Type B pancreatic cell (in vitro differentiated cells): ENCODE measurements around the gene XRCC6. TPM values are rescaled to one million over a fixed set of nuclear protein-coding genes. Genes with fewer than 3 reads are reported as not detected.
"Not testable (repeated sequence)": the region's sequence is repeated elsewhere in the genome, so short reads cannot be mapped to it uniquely, and the experiment has no call there.

ENCODE experiments used
- DNase-seq: peaks from one replicate; pipeline ENCODE4 v3.0.0; 2021; ENCODE audit warnings: mixed read lengths; ENCODE audit not compliant: unreplicated experiment; ENCODE audit errors: extremely low spot score
- H3K27ac Mint-ChIP-seq: 2 replicates; pipeline ENCODE4 v1.8.0; 2021; ENCODE audit warnings: mild to moderate bottlenecking, mixed read lengths
- H3K27me3 Mint-ChIP-seq: 2 replicates; pipeline ENCODE4 v1.8.0; 2021; ENCODE audit warnings: mixed read lengths
- H3K36me3 Mint-ChIP-seq: 2 replicates; pipeline ENCODE4 v1.8.0; 2021; ENCODE audit warnings: mixed read lengths
- H3K4me1 Mint-ChIP-seq: one replicate; pipeline ENCODE4 v1.8.0; 2021; ENCODE audit warnings: mixed read lengths; ENCODE audit not compliant: unreplicated experiment
- H3K4me3 Mint-ChIP-seq: 2 replicates; pipeline ENCODE4 v1.8.0; 2021; ENCODE audit warnings: mild to moderate bottlenecking, mixed read lengths
- H3K9me3 Mint-ChIP-seq: 2 replicates; pipeline ENCODE4 v1.8.0; 2021; ENCODE audit warnings: mixed read lengths
- total RNA-seq: library from RNA; stranded (reverse); gene quantifications from 2 replicates; pipeline ENCODE4 v1.2.1, GENCODE V29; 2021; ENCODE audit warnings: low replicate concordance
- TF ChIP-seq, protein P1 (sequence below): fragments of 200-600 bp; sonication (generic); conservative IDR thresholded peaks from 2 replicates; pipeline ENCODE4 v1.5.0; 2021; ENCODE audit warnings: antibody characterized with exemption, mild to moderate bottlenecking

Gene XRCC6
- total RNA-seq, 1 donor from 2014 or later, result 302 TPM

DNA sequence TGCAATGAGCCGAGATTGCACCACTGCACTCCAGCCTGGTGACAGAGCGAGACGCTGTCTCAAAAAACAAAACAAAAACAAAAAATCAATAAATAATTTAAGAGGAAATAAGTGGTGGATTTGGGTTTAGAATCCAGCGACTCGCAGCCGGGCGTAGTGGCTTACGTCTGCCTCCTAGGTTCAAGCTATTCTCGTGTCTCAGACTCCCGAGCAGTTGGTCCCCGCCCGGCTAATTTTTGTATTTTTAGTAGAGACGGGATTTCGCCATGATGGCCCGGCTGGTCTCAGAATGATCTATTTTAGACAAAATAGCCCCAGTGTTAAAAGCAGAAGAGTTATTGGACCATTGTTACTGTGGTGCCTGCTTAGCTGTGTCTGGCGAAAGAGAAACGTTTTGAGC lies 37.8 kb downstream of the XRCC6 start:
- H3K9me3 Mint-ChIP-seq, result no peaks in the 10 kb centered on the region
- DNase-seq, result no peak
- H3K27me3 Mint-ChIP-seq, result no peaks in the 10 kb centered on the region
- no peak overlapping the region for H3K4me3 Mint-ChIP-seq
- no peaks in the 10 kb centered on the region for H3K4me1 Mint-ChIP-seq
- no peak overlapping the region for H3K27ac Mint-ChIP-seq
- H3K36me3 Mint-ChIP-seq, result peaks cover 33% of the 10 kb centered on the region
- TF ChIP-seq, protein P1, sequence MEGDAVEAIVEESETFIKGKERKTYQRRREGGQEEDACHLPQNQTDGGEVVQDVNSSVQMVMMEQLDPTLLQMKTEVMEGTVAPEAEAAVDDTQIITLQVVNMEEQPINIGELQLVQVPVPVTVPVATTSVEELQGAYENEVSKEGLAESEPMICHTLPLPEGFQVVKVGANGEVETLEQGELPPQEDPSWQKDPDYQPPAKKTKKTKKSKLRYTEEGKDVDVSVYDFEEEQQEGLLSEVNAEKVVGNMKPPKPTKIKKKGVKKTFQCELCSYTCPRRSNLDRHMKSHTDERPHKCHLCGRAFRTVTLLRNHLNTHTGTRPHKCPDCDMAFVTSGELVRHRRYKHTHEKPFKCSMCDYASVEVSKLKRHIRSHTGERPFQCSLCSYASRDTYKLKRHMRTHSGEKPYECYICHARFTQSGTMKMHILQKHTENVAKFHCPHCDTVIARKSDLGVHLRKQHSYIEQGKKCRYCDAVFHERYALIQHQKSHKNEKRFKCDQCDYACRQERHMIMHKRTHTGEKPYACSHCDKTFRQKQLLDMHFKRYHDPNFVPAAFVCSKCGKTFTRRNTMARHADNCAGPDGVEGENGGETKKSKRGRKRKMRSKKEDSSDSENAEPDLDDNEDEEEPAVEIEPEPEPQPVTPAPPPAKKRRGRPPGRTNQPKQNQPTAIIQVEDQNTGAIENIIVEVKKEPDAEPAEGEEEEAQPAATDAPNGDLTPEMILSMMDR, result no peak

DNA sequence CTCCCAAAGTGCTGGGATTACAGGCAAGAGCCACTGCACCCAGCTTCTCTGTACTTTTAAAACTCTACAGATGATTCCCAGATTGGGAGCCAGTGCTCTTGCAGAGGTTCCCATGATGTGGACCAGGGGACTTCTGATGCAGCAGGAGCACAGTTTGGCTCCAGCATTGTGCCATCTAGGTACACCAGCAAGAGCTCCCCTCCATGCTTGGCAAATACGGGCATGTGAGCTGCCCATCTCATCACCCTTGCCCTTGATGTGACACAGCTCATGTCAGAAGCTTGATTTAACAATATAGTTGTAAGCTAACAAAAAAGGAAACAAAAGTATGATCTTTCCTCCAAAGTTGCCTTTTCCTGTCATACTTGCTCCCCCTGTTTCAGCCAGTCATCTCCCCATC lies 38.8 kb downstream of the XRCC6 start:
- Mint-ChIP-seq H3K4me3 (no peak overlapping the region), H3K36me3 (peaks cover 34% of the 10 kb centered on the region), H3K9me3 (no peaks in the 10 kb centered on the region), H3K27me3 (no peaks in the 10 kb centered on the region), H3K4me1 (no peaks in the 10 kb centered on the region), H3K27ac (no peak overlapping the region)
- no peak for DNase-seq
- TF ChIP-seq, protein P1, result no peak

DNA sequence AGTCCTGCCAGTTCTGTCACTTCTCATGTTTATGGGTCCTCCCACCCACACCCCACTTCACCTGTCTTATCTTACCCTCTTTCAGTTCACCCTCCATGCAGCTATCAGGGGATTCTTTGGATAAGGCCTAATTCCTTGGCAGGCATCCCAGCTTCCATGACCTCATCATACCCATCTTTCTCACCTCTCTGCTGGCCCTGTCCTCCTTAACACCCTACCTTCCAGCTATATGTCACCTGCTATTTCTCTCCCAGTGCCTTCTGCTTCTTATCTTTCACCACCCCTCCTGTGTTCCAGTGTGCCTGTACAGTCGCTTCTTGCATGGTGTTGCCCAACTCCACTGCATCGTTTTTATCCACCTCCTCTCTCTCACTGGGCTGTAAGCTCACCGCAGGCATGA lies 39.3 kb downstream of the XRCC6 start:
- Mint-ChIP-seq H3K27ac (peak overlapping the region; percentile 10), H3K27me3 (no peaks in the 10 kb centered on the region), H3K4me1 (no peaks in the 10 kb centered on the region), H3K36me3 (peaks cover 34% of the 10 kb centered on the region), H3K4me3 (no peak overlapping the region), H3K9me3 (no peaks in the 10 kb centered on the region)
- DNase-seq, result no peak
- TF ChIP-seq, protein P1, result no peak

DNA sequence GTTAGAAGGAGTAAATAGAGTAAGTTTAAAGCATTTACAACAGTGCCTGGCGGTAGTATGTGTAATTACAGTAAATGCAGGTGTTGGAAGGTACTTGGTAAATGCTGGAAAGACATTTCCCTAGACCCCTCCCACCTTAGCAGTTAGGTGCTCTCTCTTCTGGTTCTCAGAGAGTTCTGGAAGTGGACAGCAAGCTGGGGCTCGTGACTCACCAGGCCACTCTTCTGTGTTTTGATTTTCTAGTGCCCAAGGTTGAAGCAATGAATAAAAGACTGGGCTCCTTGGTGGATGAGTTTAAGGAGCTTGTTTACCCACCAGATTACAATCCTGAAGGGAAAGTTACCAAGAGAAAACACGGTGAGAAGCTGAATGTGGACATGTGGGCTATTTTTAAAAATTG lies 40.0 kb downstream of the XRCC6 start:
- Mint-ChIP-seq H3K36me3 (peaks cover 34% of the 10 kb centered on the region), H3K4me3 (no peak overlapping the region), H3K27ac (no peak overlapping the region), H3K4me1 (no peaks in the 10 kb centered on the region), H3K9me3 (no peaks in the 10 kb centered on the region), H3K27me3 (no peaks in the 10 kb centered on the region)
- TF ChIP-seq, protein P1, result no peak
- DNase-seq, result no peak

DNA sequence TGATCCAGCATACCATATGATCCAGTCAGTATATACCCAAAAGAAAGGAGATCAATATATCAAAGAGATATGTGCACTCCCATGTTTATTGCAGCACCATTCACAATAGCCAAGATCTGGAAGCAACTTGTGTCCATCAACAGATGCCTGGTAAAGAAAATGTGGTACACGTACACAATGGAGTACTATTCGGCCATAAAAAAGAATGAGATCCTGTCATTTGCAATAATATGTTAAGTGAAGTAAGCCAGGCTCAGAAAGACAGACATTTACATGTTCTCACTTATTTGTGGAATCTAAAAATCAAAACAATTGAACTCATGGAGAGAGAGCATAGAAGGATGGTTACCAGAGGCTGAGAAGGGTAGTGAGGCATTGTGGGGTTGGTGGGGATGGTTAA lies 40.6 kb downstream of the XRCC6 start:
- TF ChIP-seq, protein P1, result no peak
- Mint-ChIP-seq H3K27ac (no peak overlapping the region), H3K36me3 (peaks cover 31% of the 10 kb centered on the region), H3K4me3 (no peak overlapping the region), H3K4me1 (peaks cover 1% of the 10 kb centered on the region), H3K9me3 (no peaks in the 10 kb centered on the region), H3K27me3 (no peaks in the 10 kb centered on the region)
- no peak for DNase-seq

DNA sequence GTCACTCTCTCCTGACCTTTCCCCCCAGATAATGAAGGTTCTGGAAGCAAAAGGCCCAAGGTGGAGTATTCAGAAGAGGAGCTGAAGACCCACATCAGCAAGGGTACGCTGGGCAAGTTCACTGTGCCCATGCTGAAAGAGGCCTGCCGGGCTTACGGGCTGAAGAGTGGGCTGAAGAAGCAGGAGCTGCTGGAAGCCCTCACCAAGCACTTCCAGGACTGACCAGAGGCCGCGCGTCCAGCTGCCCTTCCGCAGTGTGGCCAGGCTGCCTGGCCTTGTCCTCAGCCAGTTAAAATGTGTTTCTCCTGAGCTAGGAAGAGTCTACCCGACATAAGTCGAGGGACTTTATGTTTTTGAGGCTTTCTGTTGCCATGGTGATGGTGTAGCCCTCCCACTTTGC lies 42.5 kb downstream of the XRCC6 start:
- H3K27me3 Mint-ChIP-seq, H3K9me3 Mint-ChIP-seq, DNase-seq, H3K4me3 Mint-ChIP-seq, H3K4me1 Mint-ChIP-seq: not testable (repeated sequence)
- peaks cover 26% of the 10 kb centered on the region for H3K36me3 Mint-ChIP-seq
- H3K27ac Mint-ChIP-seq, result peak overlapping the region; percentile 58
